AG04450 (cell line): ENCODE data around the gene ADAM12. TPM values are rescaled to one million over a fixed set of nuclear protein-coding genes. Genes with fewer than 3 reads are reported as not detected.

Experiments used
- CTCF ChIA-PET: fragments of 300-600, 350-600 bp; formaldehyde crosslinking; extraction: SDS; loops from one replicate; lab custom pipeline; 2022; ENCODE audit warnings: antibody characterized with exemption, inconsistent platforms; lab: Charles Lee
- POLR2A ChIA-PET: fragments of 350-600 bp; formaldehyde crosslinking; extraction: SDS; loops from one replicate; lab custom pipeline; 2021; ENCODE audit warnings: antibody characterized with exemption, inconsistent platforms; lab: Yijun Ruan, JAX
- DNase-seq: peaks from one replicate; pipeline ENCODE4 v3.0.0-alpha.2; 2011; ENCODE audit warnings: low read depth, low spot score
- H3K27ac ChIP-seq: one replicate; pipeline ENCODE4 v1.5.1; 2012; ENCODE audit warnings: low read depth, low read length, control low read depth
- H3K27me3 ChIP-seq: one replicate; pipeline ENCODE4 v1.6.0; 2012; ENCODE audit warnings: low read length; ENCODE audit not compliant: control insufficient read depth, insufficient read depth
- H3K4me3 ChIP-seq: 2 replicates; pipeline ENCODE4 v1.5.1; 2011; ENCODE audit warnings: mild to moderate bottlenecking, low read depth, low read length, control low read depth
- H3K9me3 ChIP-seq: 2 replicates; pipeline ENCODE4 v1.5.1; 2012; ENCODE audit warnings: low read length; ENCODE audit not compliant: control insufficient read depth, insufficient read depth
- CTCF ChIP-seq: IDR thresholded peaks from 2 replicates; pipeline ENCODE4 v1.5.1; 2011; ENCODE audit warnings: low read depth, low read length, control low read depth, inconsistent platforms
- polyA plus RNA-seq: library from polyadenylated mRNA; depleted of rRNA; stranded (reverse); fragments of >200 nt; gene quantifications from 2 replicates; pipeline ENCODE4 v1.2.3, GENCODE V29; 2011

ADAM12 gene
- polyA plus RNA-seq, 1 experiment: 8.0 TPM

- POLR2A ChIA-PET: no interaction called here
Observed at GRCh38 chr10:126128581-126128980, 259.7 kb downstream of the ADAM12 start.

GRCh38 chr10:126127481-126128029 lies 260.7 kb downstream of the ADAM12 start:
- no peak for DNase-seq
- Histone ChIP-seq H3K27ac (no peak overlapping the region), H3K9me3 (0 out of 2 replicates have a peak, but pooled peaks cover 3% of the 10 kb centered on the region), H3K4me3 (no peak overlapping the region), H3K27me3 (no peaks in the 10 kb centered on the region)
- ChIA-PET CTCF (no interaction called here), POLR2A (no interaction called here)
- no peak for TF ChIP-seq CTCF

More at GRCh38 chr10:126128581-126128980, 259.7 kb downstream of the ADAM12 start:
- Histone ChIP-seq H3K27ac (no peak overlapping the region), H3K9me3 (0 out of 2 replicates have a peak, but pooled peaks cover 3% of the 10 kb centered on the region), H3K4me3 (no peak overlapping the region), H3K27me3 (no peaks in the 10 kb centered on the region)
- CTCF ChIA-PET: no interaction called here
- no peak for TF ChIP-seq CTCF
- no peak for DNase-seq

- POLR2A ChIA-PET: no interaction called here
- H3K27me3 ChIP-seq: no peaks in the 10 kb centered on the region
- CTCF ChIA-PET: no interaction called here
- H3K9me3 ChIP-seq: 0 out of 2 replicates have a peak, but pooled peaks cover 3% of the 10 kb centered on the region
- no peak for DNase-seq
- H3K27ac ChIP-seq: no peak overlapping the region
- no peak for TF ChIP-seq CTCF
- H3K4me3 ChIP-seq: no peak overlapping the region
Observed at GRCh38 chr10:126126866-126127265, 261.4 kb downstream of the ADAM12 start.

- H3K4me3 ChIP-seq: no peak overlapping the region
- 0 out of 2 replicates have a peak, but pooled peaks cover 3% of the 10 kb centered on the region for H3K9me3 ChIP-seq
- ChIA-PET CTCF (no interaction called here), POLR2A (no interaction called here)
- H3K27me3 ChIP-seq: no peaks in the 10 kb centered on the region
- no peak for TF ChIP-seq CTCF
- no peak for DNase-seq
- H3K27ac ChIP-seq: no peak overlapping the region
Observed at GRCh38 chr10:126126023-126126422, 262.3 kb downstream of the ADAM12 start.

- Histone ChIP-seq H3K27ac (no peak overlapping the region), H3K27me3 (no peaks in the 10 kb centered on the region), H3K4me3 (no peak overlapping the region), H3K9me3 (0 out of 2 replicates have a peak, but pooled peaks cover 3% of the 10 kb centered on the region)
- POLR2A ChIA-PET: interaction anchor here (0.6 kb wide), 1 partner anchor 154 kb away, joined by 5 read pairs; no protein-coding TSS in a partner anchor
- TF ChIP-seq CTCF: no peak
- DNase-seq: no peak
- CTCF ChIA-PET: interaction anchor here (0.6 kb wide), 1 partner anchor 263 kb away, joined by 4 read pairs; no protein-coding TSS in a partner anchor
Observed at GRCh38 chr10:126124668-126125349, 263.5 kb downstream of the ADAM12 start.
